Esophagus muscularis mucosa (tissue), 4 donors: Measurements from ENCODE around the gene TMEM250.

Experiments used
- EP300 ChIP-seq: sonication (generic); formaldehyde crosslinking; IDR thresholded peaks from one replicate; pipeline ENCODE4 v1.6.1; 2017; ENCODE audit warnings: antibody characterized with exemption
- POLR2A ChIP-seq: fragments of 450-650 bp; IDR thresholded peaks from one replicate; pipeline ENCODE4 v1.6.1; 2017; ENCODE audit warnings: antibody characterized with exemption, moderate library complexity, mild to moderate bottlenecking, low read depth
- POLR2AphosphoS5 ChIP-seq, 2 donors: sonication (generic); formaldehyde crosslinking; IDR thresholded peaks; one replicate each; pipeline ENCODE4 v1.6.1; 2017; ENCODE audit warnings: antibody characterized with exemption in 2 of 2
- TF ChIP-seq, protein P1 (sequence below), 3 experiments: fragments of 200-600 bp in 2 of 3; fragments of 450-650 bp in 1 of 3; sonication (generic) in 2 of 3; IDR thresholded peaks; one replicate each; pipeline ENCODE4 v1.5.1; 2017 to 2019; ENCODE audit warnings: antibody characterized with exemption in 3 of 3, mild to moderate bottlenecking in 2 of 3, moderate library complexity in 1 of 3

DNA sequence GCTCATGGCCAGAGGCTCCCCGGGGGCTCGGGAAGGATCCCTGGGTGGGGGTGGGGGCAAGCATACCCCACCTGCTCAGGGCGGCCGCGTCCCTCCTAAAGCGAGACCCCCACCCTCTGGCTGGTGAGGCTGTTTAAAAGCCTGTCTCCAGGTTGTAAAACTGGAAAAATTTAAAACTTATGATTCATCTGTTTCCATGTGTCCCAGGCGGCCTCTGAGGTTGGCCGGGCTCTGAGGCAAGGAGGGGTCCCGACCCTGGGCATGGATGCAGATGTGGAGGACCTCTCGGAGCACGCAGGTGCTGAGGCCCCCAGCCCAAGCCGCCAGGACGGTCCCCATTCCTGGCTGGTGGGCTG lies 24.2 kb upstream of the TMEM250 start:
- TF ChIP-seq, protein P1, sequence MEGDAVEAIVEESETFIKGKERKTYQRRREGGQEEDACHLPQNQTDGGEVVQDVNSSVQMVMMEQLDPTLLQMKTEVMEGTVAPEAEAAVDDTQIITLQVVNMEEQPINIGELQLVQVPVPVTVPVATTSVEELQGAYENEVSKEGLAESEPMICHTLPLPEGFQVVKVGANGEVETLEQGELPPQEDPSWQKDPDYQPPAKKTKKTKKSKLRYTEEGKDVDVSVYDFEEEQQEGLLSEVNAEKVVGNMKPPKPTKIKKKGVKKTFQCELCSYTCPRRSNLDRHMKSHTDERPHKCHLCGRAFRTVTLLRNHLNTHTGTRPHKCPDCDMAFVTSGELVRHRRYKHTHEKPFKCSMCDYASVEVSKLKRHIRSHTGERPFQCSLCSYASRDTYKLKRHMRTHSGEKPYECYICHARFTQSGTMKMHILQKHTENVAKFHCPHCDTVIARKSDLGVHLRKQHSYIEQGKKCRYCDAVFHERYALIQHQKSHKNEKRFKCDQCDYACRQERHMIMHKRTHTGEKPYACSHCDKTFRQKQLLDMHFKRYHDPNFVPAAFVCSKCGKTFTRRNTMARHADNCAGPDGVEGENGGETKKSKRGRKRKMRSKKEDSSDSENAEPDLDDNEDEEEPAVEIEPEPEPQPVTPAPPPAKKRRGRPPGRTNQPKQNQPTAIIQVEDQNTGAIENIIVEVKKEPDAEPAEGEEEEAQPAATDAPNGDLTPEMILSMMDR (IDR thresholded peaks at IDR 0.05), result no peak
- TF ChIP-seq POLR2A (no peak), EP300 (no peak), POLR2AphosphoS5 (IDR thresholded peaks at IDR 0.05) (no peak)
